ENCODE results near the gene CIAO3. TPM values are rescaled to one million over a fixed set of nuclear protein-coding genes. Genes with fewer than 3 reads are reported as not detected.

CIAO3 gene
- total and polyA plus RNA-seq, 10 of the 15 experiments (the other 5 are each of a cell fraction or from before 2014, with no cell fraction given): 1.4 to 37.5 (median 30.8) TPM

DNA sequence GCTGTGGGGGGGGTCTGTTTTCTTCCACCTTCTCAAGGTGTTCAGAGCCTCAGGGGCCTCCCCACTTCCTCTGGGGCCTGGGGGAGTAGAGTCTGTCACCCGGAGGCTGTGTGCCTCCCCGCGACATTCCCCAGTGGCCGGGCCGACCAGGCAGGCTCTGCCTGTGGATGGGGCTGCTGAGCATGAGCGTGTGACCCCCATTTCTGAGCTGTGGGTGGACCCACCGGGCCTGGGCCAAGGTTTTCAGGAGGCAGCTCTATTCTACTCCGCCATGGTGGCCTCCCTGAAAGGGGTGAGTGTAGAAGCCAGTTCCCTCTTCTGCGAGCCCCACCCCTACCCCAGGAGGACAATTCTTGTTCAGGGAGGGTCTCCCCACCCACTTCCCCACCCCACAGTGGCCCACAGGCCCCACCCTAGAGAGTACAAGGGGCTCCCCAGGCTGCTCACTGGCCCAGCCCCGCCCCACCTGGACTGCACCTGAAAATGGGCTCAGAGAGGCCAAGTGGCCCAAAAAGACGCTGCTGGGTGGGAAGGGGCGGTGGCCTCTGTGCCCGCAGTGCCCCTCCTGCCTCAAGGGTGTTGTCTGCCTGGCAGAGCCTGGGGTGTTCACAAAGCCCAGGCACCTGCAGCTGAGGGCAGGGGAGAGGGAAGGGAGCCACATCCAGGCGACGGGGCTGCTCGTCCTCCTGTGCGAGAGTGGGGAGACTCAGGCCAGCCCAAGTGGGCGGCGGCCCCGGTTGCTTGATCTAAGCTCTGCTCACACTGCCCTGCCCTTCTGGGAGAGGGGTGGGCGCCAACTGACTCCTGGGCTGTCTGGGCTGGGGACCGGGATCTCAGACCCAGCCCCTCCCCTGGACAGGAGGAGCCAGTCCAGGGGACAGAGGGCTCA is 21.1 kb upstream of the CIAO3 start (continued):
- TF ChIP-seq HSF1 (IDR thresholded peaks at IDR 0.05; ENCODE audit: low read depth, low read length): no peak
- TF ChIP-seq CHD2 (IDR thresholded peaks at IDR 0.05; ENCODE audit: borderline replicate concordance, low read depth, low read length): no peak

DNA sequence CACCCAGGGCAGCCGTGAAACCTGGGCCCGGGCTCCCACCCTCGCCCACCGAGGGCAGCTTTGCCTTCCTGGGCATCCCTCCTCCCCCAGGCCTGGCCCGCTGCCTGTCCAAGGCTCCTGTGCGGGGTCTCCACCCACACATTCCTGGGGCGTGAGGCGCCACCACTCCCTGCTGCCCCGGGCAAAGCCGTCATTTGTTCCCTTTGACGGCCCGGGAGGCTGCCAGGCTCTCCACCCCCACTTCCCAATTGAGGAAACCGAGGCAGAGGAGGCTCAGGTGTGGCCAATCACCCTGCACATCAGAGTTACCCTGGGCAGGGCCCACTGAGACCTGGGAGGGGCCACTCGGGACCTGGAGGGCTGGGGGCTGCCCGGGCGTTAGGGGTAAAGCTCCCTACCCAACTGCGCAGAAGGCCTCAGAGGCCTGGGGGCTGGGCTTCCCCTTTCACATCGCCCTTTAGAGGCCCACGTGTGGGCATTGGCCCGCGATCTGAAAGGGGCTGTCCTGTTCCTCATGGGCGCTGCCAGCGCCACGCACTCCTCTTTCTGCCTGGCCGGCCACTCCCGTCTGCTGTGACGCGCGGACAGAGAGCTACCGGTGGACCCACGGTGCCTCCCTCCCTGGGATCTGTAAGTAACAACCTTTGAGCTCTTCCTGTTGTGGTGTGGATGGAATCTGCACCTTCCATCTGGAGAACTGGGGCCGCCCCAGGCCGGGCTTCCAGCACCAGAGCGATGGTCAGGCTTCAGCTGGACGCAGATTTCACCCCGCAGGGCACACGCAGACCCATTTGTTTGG is 19.9 kb upstream of the CIAO3 start, which contains the start of gene MSLN:
Gene MSLN, plus strand, starts transcription at position 190 of the 799 bp plus-strand sequence. CDS start 1,947 bp downstream, outside the sequence.
- Histone ChIP-seq H3K4me1 (ENCODE audit: control insufficient read depth, insufficient read depth, low read length) (no peaks in the 10 kb centered on the region), H3K79me2 (ENCODE audit: control insufficient read depth, insufficient read depth, low read length) (no peaks in the 10 kb centered on the region), H3K9me3 (replicated peaks; ENCODE audit: control insufficient read depth, insufficient read depth, low read length) (no peaks in the 10 kb centered on the region; the same call in 2 of the 3 replicates), H3K9ac (ENCODE audit: control insufficient read depth, insufficient read depth, low read length) (no peak within 1 kb of the TSS), H3K4me2 (ENCODE audit: control insufficient read depth, insufficient read depth) (no peak within 1 kb of the TSS), H3K4me3 (no peak within 1 kb of the TSS), H2AFZ (ENCODE audit: control insufficient read depth, low read depth, low read length) (no peak within 1 kb of the TSS), H3K27me3 (replicated peaks in 1 of 2; ENCODE audit: control insufficient read depth in 2 of 2, insufficient read depth in 2 of 2, low read length in 1 of 2) (no peaks in the 10 kb centered on the region), H3K36me3 (ENCODE audit: control insufficient read depth in 2 of 2, insufficient read depth in 2 of 2, low read length in 1 of 2) (no peaks in the 10 kb centered on the region), H3K27ac (ENCODE audit: control insufficient read depth, insufficient read depth) (no peak within 1 kb of the TSS), H4K20me1 (ENCODE audit: control insufficient read depth, insufficient read depth) (no peaks in the 10 kb centered on the region)
- FAIRE-seq: no peak
- 44% methylated on average over 35 of the region's 37 CpGs for WGBS (ENCODE audit: insufficient coverage, insufficient replicate concordance, low lambda C conversion rate, missing lambda C conversion rate)
- TF ChIP-seq EED (IDR thresholded peaks at IDR 0.05; ENCODE audit: low read depth): no peak
- no peak for ATAC-seq
- ChIA-PET POLR2A (no interaction called here), CTCF (no interaction called here), SMC1A (ENCODE audit: uncharacterized antibody, unreplicated experiment) (no interaction called here), RAD21 (ENCODE audit: unreplicated experiment) (no interaction called here)
- BruUV-seq (replicated peaks): no TSS peak
- in situ Hi-C loops (cut with MboI) (no loop called here), intact Hi-C loops (cut with micrococcal nuclease; ENCODE audit: unreplicated experiment) (no loop called here)
- no peak for DNase-seq (ENCODE audit: low read depth, low spot score)

Data from GM12878 (cell line).